Measurements from ENCODE around the gene MTUS2.

The MTUS2 gene

DNA sequence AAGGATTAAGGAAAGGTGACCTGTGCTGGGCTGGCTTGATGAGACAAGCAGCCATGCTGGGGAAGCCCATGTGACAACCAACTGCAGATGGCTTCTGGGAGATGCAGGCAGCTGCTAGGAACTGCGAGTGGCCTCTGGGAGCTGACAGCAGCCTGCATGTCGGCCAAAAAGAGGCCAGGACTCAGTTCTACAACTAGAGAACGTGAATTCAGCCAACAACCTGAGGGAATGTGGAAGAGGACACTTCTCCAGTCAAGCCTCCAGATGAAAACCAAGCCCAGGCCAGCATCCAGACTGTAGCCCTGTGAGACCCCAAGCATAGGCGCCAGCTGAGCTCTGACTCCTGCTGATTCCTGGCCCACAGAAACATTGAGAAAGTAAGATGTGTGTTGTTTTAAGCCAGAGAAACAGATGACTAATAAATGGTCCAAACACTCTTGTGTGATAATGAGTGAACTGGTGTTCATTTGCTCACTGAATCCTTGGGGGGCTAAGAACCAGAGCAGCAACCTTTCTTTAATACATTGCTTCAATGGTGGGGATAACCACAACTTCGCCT is 730.4 kb downstream of the MTUS2 start:
- H3K27ac ChIP-seq, result peak overlapping the region; percentile 93
- TF ChIP-seq, protein P1, sequence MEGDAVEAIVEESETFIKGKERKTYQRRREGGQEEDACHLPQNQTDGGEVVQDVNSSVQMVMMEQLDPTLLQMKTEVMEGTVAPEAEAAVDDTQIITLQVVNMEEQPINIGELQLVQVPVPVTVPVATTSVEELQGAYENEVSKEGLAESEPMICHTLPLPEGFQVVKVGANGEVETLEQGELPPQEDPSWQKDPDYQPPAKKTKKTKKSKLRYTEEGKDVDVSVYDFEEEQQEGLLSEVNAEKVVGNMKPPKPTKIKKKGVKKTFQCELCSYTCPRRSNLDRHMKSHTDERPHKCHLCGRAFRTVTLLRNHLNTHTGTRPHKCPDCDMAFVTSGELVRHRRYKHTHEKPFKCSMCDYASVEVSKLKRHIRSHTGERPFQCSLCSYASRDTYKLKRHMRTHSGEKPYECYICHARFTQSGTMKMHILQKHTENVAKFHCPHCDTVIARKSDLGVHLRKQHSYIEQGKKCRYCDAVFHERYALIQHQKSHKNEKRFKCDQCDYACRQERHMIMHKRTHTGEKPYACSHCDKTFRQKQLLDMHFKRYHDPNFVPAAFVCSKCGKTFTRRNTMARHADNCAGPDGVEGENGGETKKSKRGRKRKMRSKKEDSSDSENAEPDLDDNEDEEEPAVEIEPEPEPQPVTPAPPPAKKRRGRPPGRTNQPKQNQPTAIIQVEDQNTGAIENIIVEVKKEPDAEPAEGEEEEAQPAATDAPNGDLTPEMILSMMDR (conservative IDR thresholded peaks at IDR 0.05), result no peak

DNA sequence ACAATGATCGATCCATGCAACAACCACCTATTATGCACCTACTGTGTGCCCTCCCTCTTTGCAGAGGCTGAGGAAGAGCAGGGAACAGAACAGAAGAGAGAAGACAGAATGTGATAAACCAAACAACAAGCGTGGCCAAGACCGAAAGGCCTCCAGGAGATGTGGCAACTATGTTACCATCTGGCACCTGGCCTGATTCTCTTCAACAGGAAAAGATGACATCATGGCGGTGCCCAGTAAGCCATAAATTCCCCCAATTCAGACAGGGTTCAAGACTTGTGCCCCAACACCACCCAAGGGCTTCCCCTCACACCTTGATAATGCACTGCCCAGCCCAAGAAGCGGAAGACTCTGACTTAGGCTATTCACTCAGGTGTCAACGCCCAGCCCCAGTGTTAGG is 731.1 kb downstream of the MTUS2 start:
- H3K27ac ChIP-seq, result peak overlapping the region; percentile 93
- TF ChIP-seq, protein P1 (conservative IDR thresholded peaks at IDR 0.05), result no peak
